ENCODE results near the gene VGLL4.

DNA sequence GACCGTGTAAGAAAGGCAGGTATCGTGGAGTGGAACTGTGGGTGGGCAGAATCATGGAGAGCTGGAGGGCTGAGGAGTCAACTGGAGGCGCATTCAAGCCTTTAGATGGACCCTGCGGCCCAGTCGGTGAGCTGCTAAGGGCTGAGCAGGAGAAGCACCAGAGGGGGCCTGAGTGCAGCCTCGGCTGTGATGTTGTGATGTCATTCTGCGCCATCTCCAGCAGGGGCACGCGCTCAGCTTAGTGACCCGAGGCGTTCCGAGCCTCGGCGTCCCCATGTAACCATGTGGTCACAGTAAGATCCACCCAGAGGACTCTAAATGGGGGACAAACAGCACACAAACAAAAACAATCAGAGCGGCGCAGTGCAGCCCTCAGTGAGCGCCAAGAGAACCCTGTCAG lies 76.8 kb downstream of the VGLL4 start:
- TF ChIP-seq CTCF (conservative IDR thresholded peaks at IDR 0.05; ENCODE audit: low read depth, low read length) = no peak
- no peak for TF ChIP-seq EZH2 (IDR thresholded peaks at IDR 0.05; ENCODE audit: low read length, unreplicated experiment)
- no peak for TF ChIP-seq EZH2phosphoT487 (IDR thresholded peaks at IDR 0.05; ENCODE audit: borderline replicate concordance, low read length)

Data from PC-3 (cell line).